IgD-negative memory B cell (primary cell): Measurements from ENCODE around the gene FAM216A. TPM values are rescaled to one million over a fixed set of nuclear protein-coding genes. Genes with fewer than 3 reads are reported as not detected.

Source experiments
- polyA plus RNA-seq: library from polyadenylated mRNA; unstranded; fragments of 300-500 nt; fragmentation: Illumina TruSeq; gene quantifications from one replicate; pipeline ENCODE4 v1.2.3, GENCODE V29; 2021

Gene FAM216A
- polyA plus RNA-seq, 1 donor from 2014 or later = 10.5 TPM

Other genes with a start within 250 kb of the FAM216A start
- gene ATP2A2, start 187.6 kb upstream of the FAM216A start, polyA plus RNA-seq = 3.5 TPM
- gene ANAPC7, start 65.1 kb upstream of the FAM216A start, polyA plus RNA-seq = 24.9 TPM
- gene ARPC3, start 18.5 kb upstream of the FAM216A start, polyA plus RNA-seq = 1,315 TPM
- 31.1 TPM for gene GPN3, start 588 bp upstream of the FAM216A start, polyA plus RNA-seq
- gene VPS29, start 33.3 kb downstream of the FAM216A start, polyA plus RNA-seq = 123 TPM
- gene RAD9B, start 33.5 kb downstream of the FAM216A start, polyA plus RNA-seq = 0.75 TPM
- gene PPTC7, start 114.5 kb downstream of the FAM216A start, polyA plus RNA-seq = 10.1 TPM
- 24.2 TPM for gene TCTN1, start 145.3 kb downstream of the FAM216A start, polyA plus RNA-seq
- 441 TPM for gene HVCN1, start 220.3 kb downstream of the FAM216A start, polyA plus RNA-seq